Neuron (in vitro differentiated cells): ENCODE measurements around the gene PIWIL4.
"Not testable (repeated sequence)": the region's sequence is repeated elsewhere in the genome, so short reads cannot be mapped to it uniquely, and the experiment has no call there.

Source experiments
- H2AFZ ChIP-seq: one replicate; pipeline ENCODE4 v1.6.1; 2013; ENCODE audit warnings: low read depth, mild to moderate bottlenecking, inconsistent platforms, low read length, moderate library complexity
- H3K27me3 ChIP-seq: one replicate; pipeline ENCODE4 v1.6.1; 2013; ENCODE audit warnings: low read length; ENCODE audit not compliant: insufficient read depth
- H3K36me3 ChIP-seq: one replicate; pipeline ENCODE4 v1.6.1; 2013; ENCODE audit warnings: low read length; ENCODE audit not compliant: insufficient read depth
- H3K4me1 ChIP-seq: one replicate; pipeline ENCODE4 v1.6.1; 2013; ENCODE audit warnings: low read length; ENCODE audit not compliant: insufficient read depth
- H3K4me3 ChIP-seq: 2 replicates; pipeline ENCODE4 v1.5.1; 2013; ENCODE audit warnings: mild to moderate bottlenecking, low read length, moderate library complexity
- H3K9me3 ChIP-seq: one replicate; pipeline ENCODE4 v1.6.1; 2013; ENCODE audit warnings: low read length

Gene PIWIL4

DNA sequence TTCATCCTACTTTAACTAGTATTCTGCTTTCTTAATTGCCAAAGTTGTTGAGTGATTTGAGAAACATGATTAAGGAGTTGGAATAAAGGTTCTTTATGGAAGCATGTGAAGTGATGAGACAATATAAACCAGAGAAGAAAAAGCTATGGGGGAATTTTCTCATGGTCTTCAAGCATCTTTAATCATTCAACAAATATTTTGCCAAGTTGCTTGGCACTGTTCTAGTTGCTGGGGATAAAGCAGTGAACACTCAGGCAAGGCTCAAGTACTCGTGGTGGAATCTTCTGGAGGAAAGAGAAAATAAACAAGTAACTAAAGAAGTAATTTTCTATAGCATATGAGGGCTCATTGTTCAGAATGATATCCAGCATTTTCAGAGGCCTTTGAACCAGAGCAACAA lies 9.2 kb upstream of the PIWIL4 start:
- H3K27me3 ChIP-seq = no peaks in the 10 kb centered on the region
- no peaks in the 10 kb centered on the region for H3K9me3 ChIP-seq
- H3K4me3 ChIP-seq = no peak overlapping the region
- no peak overlapping the region for H2AFZ ChIP-seq
- no peaks in the 10 kb centered on the region for H3K36me3 ChIP-seq
- H3K4me1 ChIP-seq = no peaks in the 10 kb centered on the region

DNA sequence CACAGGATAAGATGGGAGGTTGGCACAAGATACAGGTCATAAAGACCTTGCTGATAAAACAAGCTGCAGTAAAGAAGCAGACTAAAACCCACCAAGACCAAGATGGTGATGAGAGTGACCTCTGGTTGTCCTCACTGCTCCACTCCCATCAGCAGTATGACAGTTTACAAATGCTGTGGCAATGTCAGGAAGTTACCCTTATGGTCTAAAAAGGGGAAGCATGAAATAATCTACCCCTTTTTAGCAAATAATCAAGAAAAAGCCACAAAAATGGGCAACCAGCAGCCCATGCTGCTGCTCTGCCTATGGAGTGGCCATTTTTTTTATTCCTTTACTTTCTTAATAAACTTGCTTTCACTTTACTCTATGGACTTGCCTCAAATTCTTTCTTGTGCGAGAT lies 8.7 kb upstream of the PIWIL4 start:
- Histone ChIP-seq H3K4me3 (no peak overlapping the region), H3K36me3 (no peaks in the 10 kb centered on the region), H2AFZ (no peak overlapping the region), H3K4me1 (no peaks in the 10 kb centered on the region), H3K27me3 (no peaks in the 10 kb centered on the region), H3K9me3 (no peaks in the 10 kb centered on the region)

DNA sequence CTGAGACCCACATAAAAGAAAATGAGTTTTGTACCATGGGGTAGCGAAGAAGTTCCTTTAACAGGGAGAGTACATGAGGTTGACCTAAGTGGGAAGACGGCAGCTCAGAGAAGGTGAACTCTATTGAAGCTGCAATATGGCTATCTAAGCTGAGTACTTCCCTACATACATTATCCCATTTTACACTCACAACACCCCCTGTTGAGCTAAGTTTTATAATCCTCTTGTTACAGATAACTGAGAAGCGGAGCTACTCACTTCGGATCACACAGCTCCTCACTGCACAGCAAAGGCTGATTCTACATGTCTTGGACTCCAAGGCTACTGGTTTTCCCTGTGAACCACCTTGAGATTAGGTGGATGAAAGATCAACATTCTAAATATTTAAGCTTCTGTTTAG lies 8.2 kb upstream of the PIWIL4 start:
- Histone ChIP-seq H3K4me1 (no peaks in the 10 kb centered on the region), H2AFZ (no peak overlapping the region), H3K9me3 (no peaks in the 10 kb centered on the region), H3K4me3 (no peak overlapping the region), H3K27me3 (no peaks in the 10 kb centered on the region), H3K36me3 (no peaks in the 10 kb centered on the region)

DNA sequence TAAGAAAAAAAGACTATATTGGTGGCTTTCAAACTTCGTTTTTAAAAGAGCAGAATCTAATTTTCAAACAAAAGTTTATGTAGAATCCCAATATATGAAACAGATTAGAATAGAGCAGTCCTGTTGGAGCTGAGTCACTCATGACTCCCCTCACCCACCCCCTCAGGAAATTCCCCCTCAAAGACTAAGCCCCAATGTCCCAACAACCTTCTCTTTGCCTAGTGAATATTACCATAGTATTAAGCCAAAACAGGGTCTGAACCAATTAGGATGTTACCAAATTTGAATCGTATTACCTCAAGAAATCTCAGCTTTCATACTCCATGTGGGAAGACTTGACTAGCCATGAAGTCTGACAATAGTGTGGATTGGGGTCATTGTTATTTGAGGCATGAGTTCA lies 7.8 kb upstream of the PIWIL4 start:
- Histone ChIP-seq H2AFZ (no peak overlapping the region), H3K4me1 (no peaks in the 10 kb centered on the region), H3K9me3 (no peaks in the 10 kb centered on the region), H3K4me3 (no peak overlapping the region), H3K36me3 (no peaks in the 10 kb centered on the region), H3K27me3 (no peaks in the 10 kb centered on the region)

DNA sequence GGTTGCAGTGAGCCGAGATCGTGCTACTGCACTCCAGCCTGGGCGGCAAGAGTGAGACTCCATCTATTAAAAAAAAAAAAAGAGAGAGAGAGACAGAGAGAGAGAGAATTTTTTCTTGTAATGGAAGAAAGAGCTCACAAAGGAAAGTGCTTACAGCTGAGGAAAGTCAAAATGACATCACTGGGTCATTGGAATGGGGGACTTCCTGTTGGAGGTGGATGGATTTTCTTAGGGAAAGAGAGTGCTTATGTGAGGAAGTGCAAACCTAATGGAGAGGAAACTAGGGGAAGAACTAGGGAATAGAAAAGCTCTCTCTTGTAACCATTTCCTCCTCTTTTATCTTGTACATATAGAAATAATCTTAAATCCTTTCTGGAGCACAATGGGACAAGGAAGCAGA lies 6.3 kb upstream of the PIWIL4 start:
- Histone ChIP-seq H3K27me3 (no peaks in the 10 kb centered on the region), H2AFZ (no peak overlapping the region), H3K4me1 (no peaks in the 10 kb centered on the region), H3K9me3 (no peaks in the 10 kb centered on the region), H3K36me3 (no peaks in the 10 kb centered on the region), H3K4me3 (no peak overlapping the region)

DNA sequence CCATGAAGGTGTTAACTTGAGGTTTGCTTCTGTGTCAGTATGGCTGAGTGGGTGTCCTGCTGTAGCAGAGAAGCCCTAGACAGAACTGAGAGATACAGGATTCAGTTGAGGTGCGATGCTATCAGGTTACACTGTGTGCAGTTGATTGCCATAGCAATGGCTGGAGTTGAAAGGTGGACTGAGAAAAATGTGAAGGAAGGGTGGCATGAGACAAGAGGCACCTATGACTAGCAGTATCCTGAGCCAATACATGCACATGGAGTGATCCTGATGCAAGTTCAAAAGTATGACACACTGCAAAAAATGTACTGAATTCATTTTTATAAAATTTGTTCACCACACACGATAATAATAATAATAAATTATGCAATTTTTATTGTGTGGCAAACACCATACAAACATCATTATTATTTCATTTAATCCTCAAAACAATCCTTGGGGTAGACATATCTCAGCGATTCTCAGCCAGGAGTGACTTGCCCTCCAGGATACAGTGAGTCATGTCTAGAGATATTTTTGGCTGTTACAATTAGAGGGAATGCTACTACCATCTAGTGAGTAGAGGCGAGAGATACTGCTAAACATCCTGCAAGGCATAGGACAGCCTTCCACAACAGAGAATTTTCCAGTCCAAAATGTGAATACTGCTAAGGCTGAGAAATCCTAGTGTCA lies 3.9 kb upstream of the PIWIL4 start:
- H3K9me3 ChIP-seq = no peaks in the 10 kb centered on the region
- H3K27me3 ChIP-seq = no peaks in the 10 kb centered on the region
- H2AFZ ChIP-seq = no peak overlapping the region
- H3K36me3 ChIP-seq = no peaks in the 10 kb centered on the region
- no peak overlapping the region for H3K4me3 ChIP-seq
- peaks cover 5% of the 10 kb centered on the region for H3K4me1 ChIP-seq

DNA sequence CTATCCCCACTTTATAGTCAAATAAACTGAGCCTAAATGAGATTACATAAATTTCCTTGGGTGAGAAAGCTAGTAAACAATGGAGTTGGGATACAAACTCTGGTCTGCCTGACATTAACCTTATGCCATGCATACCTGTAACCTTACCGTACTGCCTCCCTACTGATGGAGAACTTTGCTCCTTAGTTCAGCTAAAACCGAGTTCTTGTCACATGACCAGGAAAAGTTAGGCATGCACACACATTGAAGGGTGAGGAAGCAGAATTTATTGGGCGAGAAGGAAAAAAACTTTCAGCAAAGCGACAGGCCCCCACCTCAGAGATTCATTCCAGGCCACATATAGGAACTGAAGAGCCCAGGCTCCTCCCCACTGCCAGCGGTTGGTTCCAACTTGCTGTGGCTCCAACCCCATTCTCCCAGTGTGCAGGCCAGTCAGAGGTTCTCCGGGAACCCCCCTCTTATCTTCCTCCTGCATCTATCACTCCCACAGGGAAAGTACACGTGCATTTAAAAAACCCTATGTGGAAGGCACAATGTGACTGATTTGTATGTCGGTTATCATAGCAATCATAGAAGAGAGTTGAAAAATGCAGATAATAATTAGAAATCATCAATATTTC lies 3.2 kb upstream of the PIWIL4 start:
- H2AFZ ChIP-seq = no peak overlapping the region
- no peak overlapping the region for H3K4me3 ChIP-seq
- no peaks in the 10 kb centered on the region for H3K36me3 ChIP-seq
- H3K9me3 ChIP-seq = no peaks in the 10 kb centered on the region
- H3K27me3 ChIP-seq = no peaks in the 10 kb centered on the region
- H3K4me1 ChIP-seq = peaks cover 5% of the 10 kb centered on the region

DNA sequence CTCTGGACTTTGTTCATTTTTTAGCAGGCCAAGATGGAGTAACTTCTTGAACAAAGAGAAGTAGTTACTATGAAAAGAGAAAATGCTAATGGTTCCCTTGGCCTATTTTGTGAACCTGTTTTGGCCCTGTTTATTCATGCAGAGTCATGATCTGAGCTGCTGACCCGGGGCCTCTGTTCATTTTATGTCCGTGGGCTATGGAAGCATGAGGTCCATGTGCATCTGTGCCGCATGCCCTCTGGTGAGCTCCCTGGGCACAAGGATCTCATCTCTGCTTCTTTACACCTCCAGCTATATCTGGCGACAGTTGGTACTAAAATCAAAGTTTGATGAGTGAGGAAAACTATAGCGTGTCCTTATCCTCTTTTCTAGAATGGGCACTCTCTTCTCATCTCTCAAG lies 1.0 kb downstream of the PIWIL4 start:
- H3K4me1 ChIP-seq = peaks cover 5% of the 10 kb centered on the region
- H3K9me3 ChIP-seq = no peaks in the 10 kb centered on the region
- H3K36me3 ChIP-seq = no peaks in the 10 kb centered on the region
- no peak overlapping the region for H2AFZ ChIP-seq
- no peaks in the 10 kb centered on the region for H3K27me3 ChIP-seq
- no peak overlapping the region for H3K4me3 ChIP-seq

DNA sequence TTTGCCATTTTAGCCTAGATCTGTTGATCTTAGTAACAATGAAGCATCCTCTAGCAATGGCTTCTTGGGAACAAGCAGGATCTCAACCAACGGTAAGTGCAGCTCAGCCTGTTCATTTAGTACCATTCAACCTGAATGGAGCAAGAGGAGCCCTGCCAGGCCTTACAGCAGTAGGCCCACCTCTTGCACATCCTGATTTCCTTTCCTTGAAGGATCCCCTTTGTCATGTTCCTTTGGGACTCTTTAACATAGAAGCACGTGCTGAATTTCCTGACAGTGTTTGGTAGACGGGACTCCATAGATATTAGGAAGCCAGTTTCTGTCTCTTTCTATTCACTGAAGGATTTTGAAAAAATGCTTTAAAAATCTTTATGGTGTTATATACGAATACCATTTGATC lies 1.5 kb downstream of the PIWIL4 start:
- H3K9me3 ChIP-seq = no peaks in the 10 kb centered on the region

DNA sequence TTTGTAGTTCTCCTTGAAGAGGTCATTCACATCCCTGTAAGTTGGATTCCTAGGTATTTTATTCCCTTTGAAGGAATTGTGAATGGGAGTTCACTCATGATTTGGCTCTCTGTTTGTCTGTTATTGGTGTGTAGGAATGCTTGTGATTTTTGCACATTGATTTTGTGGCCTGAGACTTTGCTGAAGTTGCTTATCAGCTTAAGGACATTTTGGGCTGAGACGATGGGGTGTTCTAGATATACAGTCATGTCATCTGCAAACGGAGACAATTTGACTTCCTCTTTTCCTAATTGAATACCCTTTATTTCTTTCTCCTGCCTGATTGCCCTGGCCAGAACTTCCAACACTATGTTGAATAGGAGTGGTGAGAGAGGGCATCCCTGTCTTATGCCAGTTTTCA lies 5.8 kb downstream of the PIWIL4 start:
- H3K4me3 ChIP-seq, H3K9me3 ChIP-seq, H2AFZ ChIP-seq, H3K27me3 ChIP-seq, H3K4me1 ChIP-seq, H3K36me3 ChIP-seq: not testable (repeated sequence)

More for the DNA sequence above, 1.5 kb downstream of the PIWIL4 start:
- H3K4me3 ChIP-seq = no peak overlapping the region
- no peaks in the 10 kb centered on the region for H3K27me3 ChIP-seq
- H3K36me3 ChIP-seq = no peaks in the 10 kb centered on the region
- no peak overlapping the region for H2AFZ ChIP-seq
- peaks cover 5% of the 10 kb centered on the region for H3K4me1 ChIP-seq

DNA sequence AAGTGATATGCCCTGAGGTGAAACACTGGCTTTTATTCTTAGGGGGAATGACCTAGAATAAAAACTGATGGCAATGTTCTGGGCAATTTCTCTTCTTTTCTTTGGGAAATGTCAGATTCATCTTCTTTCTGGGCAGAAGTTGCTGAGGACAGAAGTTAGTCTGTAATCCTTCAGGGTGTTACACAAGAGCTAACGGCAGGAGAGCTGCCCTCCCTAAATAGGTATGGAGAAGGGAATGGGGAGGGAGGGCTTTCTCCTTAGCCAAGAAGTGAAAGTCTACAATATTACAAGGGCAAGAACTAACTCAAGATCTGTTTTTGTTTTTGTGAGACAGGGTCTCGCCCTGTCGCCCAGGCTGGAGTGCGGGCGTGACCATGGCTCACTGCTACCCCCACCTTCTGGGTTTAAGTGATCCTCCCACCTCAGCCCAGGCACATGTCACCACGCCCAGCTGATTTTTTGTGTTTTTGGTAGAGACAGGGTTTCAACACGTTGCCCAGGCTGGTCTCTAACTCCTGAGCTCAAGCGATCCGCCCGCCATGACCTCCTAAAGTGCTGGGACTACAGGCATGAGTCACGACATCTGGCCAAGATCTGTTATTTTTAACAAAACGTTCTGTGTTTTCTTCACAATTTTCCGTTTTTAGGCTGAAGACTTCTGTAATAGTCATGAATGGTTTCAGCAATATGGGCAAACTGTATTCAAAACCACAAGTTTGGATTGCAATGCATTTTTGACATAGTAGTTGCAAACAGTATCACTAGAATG lies 7.2 kb downstream of the PIWIL4 start:
- no peaks in the 10 kb centered on the region for H3K36me3 ChIP-seq
- no peaks in the 10 kb centered on the region for H3K27me3 ChIP-seq
- no peak overlapping the region for H3K4me3 ChIP-seq
- H2AFZ ChIP-seq = no peak overlapping the region
- H3K9me3 ChIP-seq = no peaks in the 10 kb centered on the region
- H3K4me1 ChIP-seq = no peaks in the 10 kb centered on the region

DNA sequence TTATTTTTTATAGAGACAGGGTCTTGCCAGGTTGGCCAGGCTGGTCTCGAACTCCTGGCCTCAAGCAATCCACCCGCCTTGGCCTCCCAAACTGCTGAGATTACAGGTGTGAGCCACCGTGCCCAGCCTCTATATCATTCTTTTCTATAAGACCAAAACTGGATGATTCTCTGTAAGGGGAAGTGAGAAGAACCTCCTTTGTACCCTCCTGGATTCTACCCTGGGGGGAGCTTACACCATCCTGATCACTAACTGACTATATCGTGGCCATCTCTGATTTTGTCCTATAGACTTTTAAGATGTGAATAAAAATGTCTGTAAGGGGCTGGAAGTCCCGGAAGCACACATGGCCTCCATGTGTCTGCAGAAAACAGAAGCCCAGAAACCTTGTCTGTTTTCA lies 9.1 kb downstream of the PIWIL4 start:
- Histone ChIP-seq H3K36me3 (no peaks in the 10 kb centered on the region), H3K9me3 (no peaks in the 10 kb centered on the region), H3K4me3 (no peak overlapping the region), H3K4me1 (no peaks in the 10 kb centered on the region), H2AFZ (no peak overlapping the region), H3K27me3 (no peaks in the 10 kb centered on the region)

DNA sequence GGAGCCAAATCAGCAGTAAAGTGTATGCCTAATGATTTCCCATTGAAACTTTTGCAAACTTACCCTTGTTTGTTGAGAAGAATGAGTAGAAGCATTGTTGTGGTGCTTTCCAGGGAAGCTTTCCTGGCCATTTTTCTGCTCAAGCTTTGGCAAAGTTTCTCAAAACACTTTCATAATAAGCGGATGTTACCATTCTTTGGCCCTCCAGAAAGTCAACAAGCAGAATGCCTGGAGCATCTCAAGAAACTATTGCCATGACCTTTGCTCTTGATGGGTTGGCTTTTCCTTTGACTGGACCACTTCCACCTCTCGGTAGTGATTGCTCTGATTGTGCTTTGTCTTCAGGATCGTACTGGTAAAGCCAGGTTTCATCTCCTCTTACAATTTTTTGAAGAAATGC lies 10.7 kb downstream of the PIWIL4 start:
- H2AFZ ChIP-seq = no peak overlapping the region
- H3K9me3 ChIP-seq = no peaks in the 10 kb centered on the region
- no peaks in the 10 kb centered on the region for H3K4me1 ChIP-seq
- no peaks in the 10 kb centered on the region for H3K27me3 ChIP-seq
- H3K36me3 ChIP-seq = no peaks in the 10 kb centered on the region
- H3K4me3 ChIP-seq = no peak overlapping the region
